Smooth muscle cell (in vitro differentiated cells): Measurements from ENCODE around the gene ARHGEF11. TPM values are rescaled to one million over a fixed set of nuclear protein-coding genes. Genes with fewer than 3 reads are reported as not detected.
"Not testable (repeated sequence)": the region's sequence is repeated elsewhere in the genome, so short reads cannot be mapped to it uniquely, and the experiment has no call there.

Experiments used
- DNase-seq: peaks from one replicate; lab custom pipeline; 2025; ENCODE audit not compliant: unreplicated experiment; lab: John Stamatoyannopoulos, UW
- H2AFZ ChIP-seq: fragments of 200-600 bp; sonication (generic); 2 replicates; pipeline ENCODE4 v1.6.0; 2016; ENCODE audit warnings: antibody characterized with exemption, low read depth, mild to moderate bottlenecking
- H3F3A ChIP-seq: fragments of 200-600 bp; sonication (generic); 2 replicates; pipeline ENCODE4 v1.6.0; 2017; ENCODE audit warnings: antibody characterized with exemption, low read depth
- H3K27ac ChIP-seq: fragments of 200-600 bp; sonication (generic); 2 replicates; pipeline ENCODE4 v1.5.1; 2016; ENCODE audit warnings: low read depth, mild to moderate bottlenecking
- H3K27me3 ChIP-seq: fragments of 200-600 bp; sonication (generic); 2 replicates; pipeline ENCODE4 v1.6.1; 2016; ENCODE audit warnings: low read depth, mild to moderate bottlenecking
- H3K36me3 ChIP-seq: fragments of 200-600 bp; sonication (generic); 2 replicates; pipeline ENCODE4 v1.5.1; 2016; ENCODE audit warnings: low read depth
- H3K4me1 ChIP-seq: fragments of 200-600 bp; sonication (generic); 2 replicates; pipeline ENCODE4 v1.5.1; 2016; ENCODE audit warnings: low read depth
- H3K4me2 ChIP-seq: fragments of 200-600 bp; sonication (generic); 2 replicates; pipeline ENCODE4 v1.6.0; 2016; ENCODE audit warnings: mild to moderate bottlenecking
- H3K4me3 ChIP-seq: fragments of 200-600 bp; sonication (generic); 2 replicates; pipeline ENCODE4 v1.5.1; 2016; ENCODE audit warnings: mild to moderate bottlenecking
- H3K79me2 ChIP-seq: fragments of 200-600 bp; sonication (generic); 2 replicates; pipeline ENCODE4 v1.6.0; 2016; ENCODE audit warnings: low read depth, mild to moderate bottlenecking
- H3K9ac ChIP-seq: fragments of 200-600 bp; sonication (generic); 2 replicates; pipeline ENCODE4 v1.6.0; 2016; ENCODE audit warnings: low read depth
- H3K9me3 ChIP-seq: fragments of 200-600 bp; sonication (generic); replicated peaks from 2 replicates; pipeline ENCODE4 v1.5.1; 2016; ENCODE audit warnings: low read depth
- H4K20me1 ChIP-seq: fragments of 200-600 bp; sonication (generic); 2 replicates; pipeline ENCODE4 v1.6.0; 2016; ENCODE audit warnings: low read depth
- WGBS: methylation state at CpG from one replicate; pipeline ENCODE4 v1.1.7; 2016; ENCODE audit warnings: low lambda C conversion rate; 5-methylcytosine and 5-hydroxymethylcytosine counted together
- polyA plus RNA-seq: library from polyadenylated mRNA; unstranded; fragments of >200 nt; fragmentation: Nextera tagmentation; extraction: Ambion mirVana; gene quantifications from 2 replicates; pipeline ENCODE4 v1.2.1, GENCODE V29; 2016
- total RNA-seq: library from RNA; depleted of rRNA; stranded (reverse); fragments of >200 nt; gene quantifications from 2 replicates; pipeline ENCODE4 v1.2.3, GENCODE V29; 2014
- TF ChIP-seq, protein P1 (sequence below): fragments of 200-600 bp; sonication (generic); IDR thresholded peaks from 2 replicates; pipeline ENCODE4 v1.5.1; 2017; ENCODE audit warnings: borderline replicate concordance, mild to moderate bottlenecking, antibody characterized with exemption; ENCODE audit not compliant: insufficient read depth, poor library complexity, severe bottlenecking

ARHGEF11 gene
- total and polyA plus RNA-seq, 2 experiments from 2014 or later = 15.1 to 20.1 TPM

DNA sequence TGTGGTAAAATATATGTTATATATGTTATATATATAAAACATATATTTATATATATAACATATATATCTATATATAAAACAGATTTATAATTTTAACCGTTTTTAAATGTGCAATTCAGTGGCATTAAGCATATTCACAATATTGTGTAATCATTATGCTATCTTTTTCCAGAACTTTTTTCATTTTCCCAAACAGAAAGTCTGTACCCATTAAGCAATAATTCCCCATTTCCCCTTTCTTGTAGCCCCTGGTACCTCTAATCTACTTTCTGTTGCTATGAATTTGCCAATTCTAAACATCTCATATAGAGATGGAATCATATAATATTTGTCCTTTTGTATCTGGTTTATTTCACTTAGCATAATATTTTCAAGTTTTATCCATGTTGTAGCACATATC, 10.7 kb upstream of the ARHGEF11 start:
- Histone ChIP-seq H3K9ac (no peak overlapping the region), H3K9me3 (peaks cover 8% of the 10 kb centered on the region), H3K4me3 (no peak overlapping the region), H3F3A (no peaks in the 10 kb centered on the region), H3K4me1 (no peaks in the 10 kb centered on the region), H4K20me1 (no peaks in the 10 kb centered on the region), H2AFZ (no peak overlapping the region), H3K79me2 (no peaks in the 10 kb centered on the region), H3K27me3 (no peaks in the 10 kb centered on the region), H3K27ac (no peak overlapping the region), H3K36me3 (no peaks in the 10 kb centered on the region), H3K4me2 (no peak overlapping the region)
- WGBS = 79% methylated on average over 1 of the region's 1 CpG
- TF ChIP-seq, protein P1, sequence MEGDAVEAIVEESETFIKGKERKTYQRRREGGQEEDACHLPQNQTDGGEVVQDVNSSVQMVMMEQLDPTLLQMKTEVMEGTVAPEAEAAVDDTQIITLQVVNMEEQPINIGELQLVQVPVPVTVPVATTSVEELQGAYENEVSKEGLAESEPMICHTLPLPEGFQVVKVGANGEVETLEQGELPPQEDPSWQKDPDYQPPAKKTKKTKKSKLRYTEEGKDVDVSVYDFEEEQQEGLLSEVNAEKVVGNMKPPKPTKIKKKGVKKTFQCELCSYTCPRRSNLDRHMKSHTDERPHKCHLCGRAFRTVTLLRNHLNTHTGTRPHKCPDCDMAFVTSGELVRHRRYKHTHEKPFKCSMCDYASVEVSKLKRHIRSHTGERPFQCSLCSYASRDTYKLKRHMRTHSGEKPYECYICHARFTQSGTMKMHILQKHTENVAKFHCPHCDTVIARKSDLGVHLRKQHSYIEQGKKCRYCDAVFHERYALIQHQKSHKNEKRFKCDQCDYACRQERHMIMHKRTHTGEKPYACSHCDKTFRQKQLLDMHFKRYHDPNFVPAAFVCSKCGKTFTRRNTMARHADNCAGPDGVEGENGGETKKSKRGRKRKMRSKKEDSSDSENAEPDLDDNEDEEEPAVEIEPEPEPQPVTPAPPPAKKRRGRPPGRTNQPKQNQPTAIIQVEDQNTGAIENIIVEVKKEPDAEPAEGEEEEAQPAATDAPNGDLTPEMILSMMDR = no peak
- no peak for DNase-seq

DNA sequence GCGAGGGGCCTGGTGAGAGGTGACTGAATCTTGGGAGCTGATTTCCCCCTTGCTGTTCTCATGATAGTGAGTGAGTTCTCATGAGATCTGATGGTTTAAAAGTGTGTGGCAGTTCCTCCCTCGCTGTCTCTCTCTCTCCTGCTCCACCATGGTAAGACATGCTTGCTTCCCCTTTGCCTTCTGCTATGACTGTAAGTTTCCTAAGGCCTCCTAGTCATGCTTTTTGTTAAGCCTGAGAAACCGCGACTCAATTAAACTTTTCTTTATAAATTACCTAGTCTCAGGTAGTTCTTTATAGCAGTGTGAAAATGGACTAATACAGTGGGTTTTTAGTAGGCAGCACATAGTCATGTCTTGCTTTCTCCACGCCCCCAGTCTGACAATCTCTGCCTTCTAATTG, 10.2 kb upstream of the ARHGEF11 start:
- not testable (repeated sequence) for H3F3A ChIP-seq, H3K9me3 ChIP-seq, DNase-seq, H4K20me1 ChIP-seq, H3K36me3 ChIP-seq, H3K9ac ChIP-seq, H3K4me2 ChIP-seq, H2AFZ ChIP-seq, H3K4me3 ChIP-seq, H3K79me2 ChIP-seq, H3K27me3 ChIP-seq, H3K27ac ChIP-seq, H3K4me1 ChIP-seq
- 91% methylated on average over 5 of the region's 5 CpGs for WGBS

DNA sequence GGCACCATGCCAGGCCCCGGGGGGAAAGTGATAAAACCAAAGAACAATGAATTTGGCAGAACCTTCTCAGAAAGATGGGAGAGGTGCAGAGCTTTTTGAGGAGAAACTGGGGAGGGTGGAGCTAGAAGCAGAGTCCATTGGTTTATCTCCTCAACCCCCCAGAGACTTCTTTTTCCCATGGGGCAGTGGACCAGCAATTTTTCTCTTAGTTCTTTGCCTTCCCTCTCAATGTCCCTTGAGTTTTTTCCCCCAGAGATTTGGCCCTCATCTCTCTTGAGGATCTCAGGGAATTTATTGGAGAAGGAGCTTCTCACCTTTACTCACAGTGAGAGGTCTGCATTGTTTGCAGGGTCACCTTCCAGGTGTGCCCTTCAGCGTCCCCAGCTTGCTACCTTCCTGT, 5.3 kb upstream of the ARHGEF11 start:
- Histone ChIP-seq H2AFZ (no peak overlapping the region), H3K27me3 (no peaks in the 10 kb centered on the region), H3K4me3 (no peak overlapping the region), H3K9me3 (peaks cover 8% of the 10 kb centered on the region), H3K36me3 (no peaks in the 10 kb centered on the region), H3K9ac (no peak overlapping the region), H3K79me2 (no peaks in the 10 kb centered on the region), H3F3A (no peaks in the 10 kb centered on the region), H3K4me1 (peaks cover 2% of the 10 kb centered on the region), H4K20me1 (no peaks in the 10 kb centered on the region), H3K4me2 (no peak overlapping the region), H3K27ac (no peak overlapping the region)
- TF ChIP-seq, protein P1 = no peak
- no peak for DNase-seq
- WGBS = 79% methylated on average over 2 of the region's 2 CpGs

DNA sequence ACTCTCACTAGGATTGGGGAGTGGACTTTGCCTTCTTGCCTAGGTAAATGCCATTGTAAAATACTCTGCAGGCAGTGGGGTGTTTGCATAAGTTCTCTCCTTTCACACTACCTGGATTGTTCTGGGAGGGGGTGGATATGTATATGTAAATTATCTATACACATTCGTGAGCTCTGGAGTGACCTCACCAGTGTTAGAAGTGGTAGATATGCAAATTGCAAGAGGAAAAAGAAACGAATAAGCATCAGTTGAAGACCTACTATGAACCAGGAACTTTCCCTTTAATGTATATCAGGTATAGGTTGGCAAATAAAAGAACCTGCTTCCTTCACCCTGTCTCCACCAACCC, 1.5 kb upstream of the ARHGEF11 start:
- peaks cover 23% of the 10 kb centered on the region for H4K20me1 ChIP-seq
- peaks cover 2% of the 10 kb centered on the region for H3K9me3 ChIP-seq
- H3F3A ChIP-seq = peaks cover 4% of the 10 kb centered on the region
- no peaks in the 10 kb centered on the region for H3K36me3 ChIP-seq
- WGBS = 29% methylated on average over 2 of the region's 2 CpGs
- TF ChIP-seq, protein P1 = no peak
- H3K79me2 ChIP-seq = peaks cover 31% of the 10 kb centered on the region
- H3K27ac ChIP-seq = no peak overlapping the region
- H2AFZ ChIP-seq = no peak overlapping the region
- H3K4me1 ChIP-seq = peaks cover 31% of the 10 kb centered on the region
- no peak for DNase-seq
- no peaks in the 10 kb centered on the region for H3K27me3 ChIP-seq
- H3K4me3 ChIP-seq = no peak overlapping the region
- no peak overlapping the region for H3K4me2 ChIP-seq
- no peak overlapping the region for H3K9ac ChIP-seq
